ENCODE results near the gene METTL5. TPM values are rescaled to one million over a fixed set of nuclear protein-coding genes. Genes with fewer than 3 reads are reported as not detected.
"Not testable (repeated sequence)": the region's sequence is repeated elsewhere in the genome, so short reads cannot be mapped to it uniquely, and the experiment has no call there.

The METTL5 gene
- total RNA-seq: 100 to 1,000 TPM; 129 to 165 TPM

DNA sequence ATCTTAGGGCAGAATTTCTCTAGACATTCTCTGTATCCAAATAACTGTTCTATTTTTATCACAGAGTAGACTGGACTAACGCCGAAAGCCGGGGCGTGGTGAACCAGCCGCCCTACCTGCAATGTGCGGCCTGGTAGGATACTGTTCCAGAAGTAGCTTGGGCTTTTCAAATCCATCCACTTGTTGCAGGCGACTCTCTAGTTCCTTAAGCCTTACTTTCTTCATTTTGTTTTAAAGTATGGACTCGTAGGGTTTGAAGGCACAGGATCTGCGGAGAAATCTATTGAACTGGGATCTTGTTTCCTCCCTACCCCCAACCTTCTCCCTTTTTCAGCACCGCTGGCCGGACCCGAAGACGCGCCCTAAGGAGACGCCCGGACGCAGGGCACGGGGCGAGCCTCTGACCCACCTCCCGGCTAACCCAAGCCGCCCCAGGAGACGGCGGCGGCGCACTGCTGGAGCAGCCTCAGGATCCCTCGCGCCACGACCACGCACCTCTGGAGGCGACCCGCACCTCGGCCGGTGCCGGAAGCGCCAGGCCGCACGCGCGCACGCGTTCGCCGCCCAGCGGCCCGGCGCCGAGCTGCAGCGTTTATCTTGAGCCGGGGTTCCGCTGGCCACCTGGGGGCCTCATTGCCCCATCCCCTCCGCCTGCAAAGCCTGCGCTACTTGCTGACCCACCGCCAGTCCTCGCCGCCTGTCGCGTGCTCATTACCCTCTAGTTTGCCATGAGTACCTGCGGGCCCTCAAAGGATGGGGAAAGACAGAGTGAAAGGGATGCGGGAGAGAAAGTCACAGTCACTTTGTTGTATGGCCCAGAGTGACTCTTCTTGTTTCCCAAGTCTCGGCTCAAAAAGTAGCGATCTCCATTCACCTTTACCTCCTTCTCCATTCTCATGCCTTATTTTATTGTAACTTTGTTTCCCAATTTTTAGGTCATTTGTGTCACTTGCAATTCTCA, at the start of gene METTL5:
Gene METTL5, minus strand, starts transcription at position 533 of the 961 bp plus-strand sequence. Its CDS starts 308 bp downstream, at position 225.
- DNase-seq: peak; percentile 89
- no peaks in the 10 kb centered on the region for H3K9me3 Mint-ChIP-seq (ENCODE audit: low read depth)
- H3K36me3 Mint-ChIP-seq (ENCODE audit: low read depth): peaks cover 29% of the 10 kb centered on the region
- ChIA-PET POLR2A (interaction anchor here (0.7 to 1.4 kb wide), 2 partner anchors 13 to 251 kb away, joined by 3 read pairs; partner anchors contain the start of gene FASTKD1), CTCF (interaction anchor here (0.6 to 1.8 kb wide), 16 partner anchors 9 to 1270 kb away, joined by 3 to 11 read pairs (median 3); partner anchors contain the start of gene SSB)
- H3K4me1 Mint-ChIP-seq: peaks cover 55% of the 10 kb centered on the region
- H3K27ac Mint-ChIP-seq: peak within 1 kb of the TSS; percentile 89
- peak; percentile 72 for ATAC-seq
- intact Hi-C loops (cut with DNase I, micrococcal nuclease): loop anchor here (1.0 to 10.0 kb wide), 10 partner anchors 52 to 1580 kb away; partner anchors contain the start of genes CFAP210 (in 1 of the 2), ERICH2 (in 1 of the 2), FASTKD1 (in 1 of the 2) and GORASP2 (in 1 of the 2)
- peak within 1 kb of the TSS; percentile 83 for H3K4me3 Mint-ChIP-seq
- no peaks in the 10 kb centered on the region for H3K27me3 Mint-ChIP-seq

DNA sequence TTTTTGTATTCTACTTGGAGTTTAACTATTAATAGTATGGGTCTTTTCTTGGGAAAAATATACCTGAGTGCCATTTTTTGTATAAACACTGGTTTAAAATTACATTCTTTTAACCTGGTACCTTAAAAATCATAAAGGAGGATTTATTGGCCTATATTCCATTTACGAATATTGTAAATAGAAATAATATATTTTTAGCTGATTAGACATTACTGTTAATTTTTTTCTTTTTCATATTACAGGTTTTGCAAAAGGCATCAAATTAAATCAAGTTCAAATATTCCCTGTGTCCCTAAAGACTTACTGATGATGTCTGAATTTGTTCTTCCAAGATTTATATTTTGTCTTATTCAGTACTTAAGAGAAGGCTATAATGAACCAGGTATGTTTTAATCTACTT, 47.3 kb upstream of the METTL5 start:
- H3K4me3 Mint-ChIP-seq: no peak overlapping the region
- DNase-seq: no peak
- intact Hi-C loops (cut with DNase I, micrococcal nuclease): no loop called here
- peaks cover 6% of the 10 kb centered on the region for H3K36me3 Mint-ChIP-seq (ENCODE audit: low read depth)
- no peak for ATAC-seq
- no peaks in the 10 kb centered on the region for H3K9me3 Mint-ChIP-seq (ENCODE audit: low read depth)
- POLR2A ChIA-PET: interaction anchor here (0.7 kb wide), 1 partner anchor 19 kb away, joined by 3 read pairs; no protein-coding TSS in a partner anchor
- no peak overlapping the region for H3K27ac Mint-ChIP-seq
- H3K27me3 Mint-ChIP-seq: no peaks in the 10 kb centered on the region
- CTCF ChIA-PET: interaction anchor here (1.6 kb wide), 1 partner anchor 19 kb away, joined by 5 read pairs; no protein-coding TSS in a partner anchor
- peaks cover 11% of the 10 kb centered on the region for H3K4me1 Mint-ChIP-seq

DNA sequence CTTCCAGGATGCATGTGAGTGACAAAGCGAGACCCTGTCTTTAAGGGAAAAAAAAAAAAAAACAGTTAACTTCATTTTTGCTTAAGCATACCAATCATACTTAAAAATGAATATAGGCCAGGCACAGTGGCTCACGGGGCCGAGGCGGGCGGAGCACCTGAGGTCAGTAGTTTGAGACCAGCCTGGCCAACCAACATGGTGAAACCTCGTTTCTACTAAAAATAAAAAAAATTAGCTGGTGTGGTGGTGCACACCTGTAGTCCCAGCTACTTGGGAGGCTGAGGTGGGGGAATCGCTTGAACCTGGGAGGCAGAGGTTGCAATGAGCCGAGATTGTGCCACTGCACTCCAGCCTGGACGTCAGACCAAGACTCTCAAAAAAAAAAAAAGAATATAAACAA, 46.7 kb upstream of the METTL5 start:
- H3K27ac Mint-ChIP-seq; POLR2A ChIA-PET; H3K9me3 Mint-ChIP-seq (ENCODE audit: low read depth); DNase-seq; H3K36me3 Mint-ChIP-seq (ENCODE audit: low read depth); intact Hi-C loops (cut with DNase I, micrococcal nuclease); H3K27me3 Mint-ChIP-seq; ATAC-seq; H3K4me3 Mint-ChIP-seq: not testable (repeated sequence)
- peaks cover 13% of the 10 kb centered on the region for H3K4me1 Mint-ChIP-seq
- CTCF ChIA-PET: interaction anchor here (0.7 to 1.6 kb wide), 2 partner anchors 18 to 293 kb away, joined by 5 read pairs; no protein-coding TSS in a partner anchor

DNA sequence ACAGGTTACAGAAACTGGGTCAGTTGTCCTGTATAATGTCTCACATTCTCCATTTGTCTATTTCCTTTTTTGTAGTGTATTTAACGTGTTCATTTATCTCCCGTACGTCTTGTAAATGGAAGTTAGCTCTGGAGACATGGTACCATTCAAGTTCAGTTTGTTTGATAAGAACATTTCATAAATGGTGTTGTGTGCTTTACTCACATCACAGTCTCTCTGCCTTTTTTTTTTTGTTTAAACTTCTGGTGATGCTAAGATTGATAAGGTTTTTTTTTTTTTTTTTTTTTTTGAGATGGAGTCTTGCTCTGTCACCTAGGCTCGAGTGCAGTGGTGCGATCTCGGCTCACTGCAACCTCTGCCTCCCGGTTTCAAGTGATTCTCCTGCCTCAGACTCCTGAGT, 44.2 kb upstream of the METTL5 start:
- Mint-ChIP-seq H3K36me3 (ENCODE audit: low read depth) (no peaks in the 10 kb centered on the region), H3K27me3 (no peaks in the 10 kb centered on the region), H3K4me1 (peaks cover 20% of the 10 kb centered on the region), H3K9me3 (ENCODE audit: low read depth) (no peaks in the 10 kb centered on the region), H3K27ac (no peak overlapping the region), H3K4me3 (no peak overlapping the region)
- DNase-seq (no peak), ATAC-seq (no peak)
- intact Hi-C loops (cut with DNase I, micrococcal nuclease): no loop called here
- CTCF ChIA-PET: interaction anchor here (0.8 kb wide), 1 partner anchor 23 kb away, joined by 3 read pairs; no protein-coding TSS in a partner anchor
- POLR2A ChIA-PET: no interaction called here

DNA sequence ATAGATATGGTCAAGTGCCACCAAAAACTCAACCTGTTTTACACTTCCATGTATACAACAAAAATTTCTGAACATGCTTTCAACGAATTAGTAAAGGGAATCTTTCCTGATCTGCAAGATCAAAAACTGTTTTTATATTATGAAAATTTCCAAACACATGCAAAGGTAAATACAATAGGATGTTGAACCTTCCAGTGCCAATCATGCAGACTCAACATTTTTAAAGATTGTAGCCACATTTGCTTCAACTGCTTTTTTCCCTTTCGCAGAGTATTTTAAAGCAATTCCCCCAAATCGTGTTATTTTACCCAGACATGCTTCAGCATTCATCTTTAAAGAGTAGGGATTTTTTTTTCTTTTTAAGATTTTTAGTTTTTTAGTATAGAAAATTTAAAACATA, 42.9 kb upstream of the METTL5 start:
- CTCF ChIA-PET: no interaction called here

DNA sequence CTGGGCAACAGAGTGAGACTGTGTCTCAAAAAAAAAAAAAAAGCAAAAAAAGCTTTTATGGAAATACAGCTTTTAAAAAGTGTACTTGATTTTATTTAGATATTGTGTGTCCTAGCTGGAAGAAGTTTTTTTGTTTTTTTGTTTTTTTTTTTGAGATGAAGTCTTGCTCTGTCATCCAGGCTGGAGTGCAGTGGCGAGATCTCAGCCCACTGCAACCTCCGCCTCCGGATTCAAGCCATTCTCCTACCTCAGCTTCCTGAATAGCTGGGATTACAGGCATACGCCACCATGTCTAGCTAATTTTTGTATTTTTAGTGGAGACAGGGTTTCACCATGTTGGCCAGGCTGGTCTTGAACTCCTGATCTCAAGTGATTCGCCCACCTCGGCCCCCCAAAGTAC, 41.5 kb upstream of the METTL5 start:
- H3K27me3 Mint-ChIP-seq; DNase-seq; H3K9me3 Mint-ChIP-seq (ENCODE audit: low read depth); intact Hi-C loops (cut with DNase I, micrococcal nuclease); POLR2A ChIA-PET; H3K4me3 Mint-ChIP-seq; H3K36me3 Mint-ChIP-seq (ENCODE audit: low read depth); ATAC-seq; H3K27ac Mint-ChIP-seq: not testable (repeated sequence)
- CTCF ChIA-PET: interaction anchor here (0.6 to 0.9 kb wide), 2 partner anchors 38 to 332 kb away, joined by 3 to 5 read pairs; no protein-coding TSS in a partner anchor
- peaks cover 26% of the 10 kb centered on the region for H3K4me1 Mint-ChIP-seq

More for the DNA sequence above, 42.9 kb upstream of the METTL5 start:
- intact Hi-C loops (cut with DNase I, micrococcal nuclease): no loop called here
- Mint-ChIP-seq H3K27ac (no peak overlapping the region), H3K27me3 (no peaks in the 10 kb centered on the region), H3K9me3 (ENCODE audit: low read depth) (no peaks in the 10 kb centered on the region), H3K4me3 (no peak overlapping the region), H3K36me3 (ENCODE audit: low read depth) (no peaks in the 10 kb centered on the region), H3K4me1 (peaks cover 23% of the 10 kb centered on the region)
- POLR2A ChIA-PET: no interaction called here
- ATAC-seq: no peak
- no peak for DNase-seq

DNA sequence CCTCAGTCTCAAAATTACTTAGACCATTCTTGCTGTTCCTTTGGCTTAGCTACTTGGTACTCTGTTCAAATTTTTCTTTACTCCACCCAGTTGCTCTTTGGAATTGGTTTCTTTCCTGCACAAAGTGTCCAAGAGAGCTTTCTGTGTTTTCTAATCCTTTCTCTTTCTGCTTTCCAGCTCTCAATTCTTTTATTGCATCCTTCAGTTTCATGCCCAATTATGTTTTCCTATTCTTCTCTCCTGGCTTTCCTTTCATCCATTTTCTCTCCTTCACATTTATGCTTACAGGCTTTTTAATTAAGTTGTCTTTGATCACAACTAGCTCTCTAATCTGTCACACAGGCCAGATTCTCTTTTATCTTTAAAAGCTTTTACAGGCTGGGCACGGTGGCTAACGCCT, 40.8 kb upstream of the METTL5 start:
- no peak for DNase-seq
- no peak overlapping the region for H3K27ac Mint-ChIP-seq

DNA sequence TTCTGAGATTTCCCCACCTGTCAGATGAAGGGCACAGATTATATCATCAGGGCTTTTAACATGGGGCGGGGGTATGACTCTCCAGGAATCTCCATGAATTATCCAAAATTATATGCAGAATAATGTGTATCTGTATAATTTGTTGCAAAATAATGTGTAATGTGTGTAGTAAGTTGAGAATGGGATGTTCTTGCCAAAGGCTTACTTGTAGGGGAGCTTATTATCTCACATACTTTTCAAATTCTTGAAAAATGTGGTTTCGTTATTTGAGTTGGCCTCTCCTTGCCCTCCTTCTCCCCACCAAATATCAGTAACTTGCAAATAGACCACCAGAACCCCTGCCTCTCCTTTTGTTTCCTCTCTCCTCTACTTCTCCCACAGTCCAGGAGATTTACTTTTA, 38.1 kb upstream of the METTL5 start:
- ChIA-PET POLR2A (no interaction called here), CTCF (interaction anchor here (0.6 to 1.0 kb wide), 4 partner anchors 11 to 37 kb away, joined by 3 read pairs; no protein-coding TSS in a partner anchor)
- H3K27ac Mint-ChIP-seq: no peak overlapping the region
- H3K4me1 Mint-ChIP-seq: peaks cover 21% of the 10 kb centered on the region
- H3K36me3 Mint-ChIP-seq (ENCODE audit: low read depth): peaks cover 2% of the 10 kb centered on the region
- no peak overlapping the region for H3K4me3 Mint-ChIP-seq
- H3K9me3 Mint-ChIP-seq (ENCODE audit: low read depth): no peaks in the 10 kb centered on the region
- intact Hi-C loops (cut with DNase I, micrococcal nuclease): no loop called here
- no peaks in the 10 kb centered on the region for H3K27me3 Mint-ChIP-seq
- ATAC-seq: no peak
- no peak for DNase-seq

More for the DNA sequence above, 40.8 kb upstream of the METTL5 start:
- Mint-ChIP-seq H3K36me3 (ENCODE audit: low read depth) (no peaks in the 10 kb centered on the region), H3K4me3 (no peak overlapping the region), H3K9me3 (ENCODE audit: low read depth) (no peaks in the 10 kb centered on the region), H3K27me3 (no peaks in the 10 kb centered on the region), H3K4me1 (peaks cover 25% of the 10 kb centered on the region)
- CTCF ChIA-PET: interaction anchor here (0.6 to 0.9 kb wide), 2 partner anchors 37 to 331 kb away, joined by 3 to 5 read pairs; no protein-coding TSS in a partner anchor
- intact Hi-C loops (cut with DNase I, micrococcal nuclease): no loop called here
- POLR2A ChIA-PET: no interaction called here
- ATAC-seq: no peak

DNA sequence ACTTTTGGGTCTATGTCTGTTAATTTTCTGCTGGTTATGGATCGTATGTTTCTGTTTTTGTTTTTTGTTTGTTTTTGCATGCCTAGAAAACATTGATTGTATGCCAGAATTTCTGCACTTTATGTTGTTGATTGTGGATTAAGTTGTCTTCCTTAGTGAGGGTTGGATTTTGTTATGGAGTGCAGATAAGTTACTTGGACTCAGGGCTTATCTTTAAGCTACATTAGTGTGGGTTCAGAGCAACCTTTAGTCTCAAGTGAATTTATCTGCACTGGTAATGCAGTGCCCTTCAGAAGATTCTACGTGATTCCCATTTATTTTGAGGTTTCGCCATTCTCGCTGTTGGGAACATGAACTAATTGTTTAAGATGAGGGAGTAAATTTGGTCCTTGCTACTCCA, 35.4 kb upstream of the METTL5 start:
- ATAC-seq: no peak
- CTCF ChIA-PET: interaction anchor here (1.4 kb wide), 1 partner anchor 14 kb away, joined by 4 read pairs; no protein-coding TSS in a partner anchor
- Mint-ChIP-seq H3K9me3 (ENCODE audit: low read depth) (no peaks in the 10 kb centered on the region), H3K4me3 (no peak overlapping the region), H3K27me3 (no peaks in the 10 kb centered on the region), H3K27ac (no peak overlapping the region), H3K4me1 (peaks cover 14% of the 10 kb centered on the region), H3K36me3 (ENCODE audit: low read depth) (peaks cover 6% of the 10 kb centered on the region)
- POLR2A ChIA-PET: no interaction called here
- no peak for DNase-seq
- intact Hi-C loops (cut with DNase I, micrococcal nuclease): no loop called here

DNA sequence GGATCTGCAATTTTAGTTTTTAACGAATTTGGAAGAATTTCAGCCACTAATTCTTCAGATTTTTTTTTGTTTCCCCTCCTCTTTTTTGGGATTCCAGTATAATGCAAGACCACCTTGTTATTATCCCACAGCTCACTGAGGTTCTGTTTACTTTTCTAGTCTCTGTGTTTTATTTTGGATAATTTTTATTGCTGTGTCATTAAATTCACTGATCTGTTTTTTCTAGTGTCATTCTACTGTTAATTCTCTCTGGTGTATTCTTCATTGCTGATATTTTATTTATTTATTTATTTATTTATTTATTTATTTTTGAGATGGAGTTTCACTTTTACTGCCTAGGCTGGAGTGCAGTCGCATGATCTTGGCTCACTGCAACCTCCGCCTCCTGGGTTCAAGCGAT, 34.7 kb upstream of the METTL5 start:
- POLR2A ChIA-PET: no interaction called here
- ATAC-seq (no peak), DNase-seq (no peak)
- H3K4me3 Mint-ChIP-seq: no peak overlapping the region
- intact Hi-C loops (cut with DNase I, micrococcal nuclease): no loop called here
- peaks cover 13% of the 10 kb centered on the region for H3K4me1 Mint-ChIP-seq
- no peaks in the 10 kb centered on the region for H3K27me3 Mint-ChIP-seq
- no peaks in the 10 kb centered on the region for H3K9me3 Mint-ChIP-seq (ENCODE audit: low read depth)
- H3K27ac Mint-ChIP-seq: no peak overlapping the region
- H3K36me3 Mint-ChIP-seq (ENCODE audit: low read depth): peaks cover 6% of the 10 kb centered on the region
- CTCF ChIA-PET: no interaction called here

DNA sequence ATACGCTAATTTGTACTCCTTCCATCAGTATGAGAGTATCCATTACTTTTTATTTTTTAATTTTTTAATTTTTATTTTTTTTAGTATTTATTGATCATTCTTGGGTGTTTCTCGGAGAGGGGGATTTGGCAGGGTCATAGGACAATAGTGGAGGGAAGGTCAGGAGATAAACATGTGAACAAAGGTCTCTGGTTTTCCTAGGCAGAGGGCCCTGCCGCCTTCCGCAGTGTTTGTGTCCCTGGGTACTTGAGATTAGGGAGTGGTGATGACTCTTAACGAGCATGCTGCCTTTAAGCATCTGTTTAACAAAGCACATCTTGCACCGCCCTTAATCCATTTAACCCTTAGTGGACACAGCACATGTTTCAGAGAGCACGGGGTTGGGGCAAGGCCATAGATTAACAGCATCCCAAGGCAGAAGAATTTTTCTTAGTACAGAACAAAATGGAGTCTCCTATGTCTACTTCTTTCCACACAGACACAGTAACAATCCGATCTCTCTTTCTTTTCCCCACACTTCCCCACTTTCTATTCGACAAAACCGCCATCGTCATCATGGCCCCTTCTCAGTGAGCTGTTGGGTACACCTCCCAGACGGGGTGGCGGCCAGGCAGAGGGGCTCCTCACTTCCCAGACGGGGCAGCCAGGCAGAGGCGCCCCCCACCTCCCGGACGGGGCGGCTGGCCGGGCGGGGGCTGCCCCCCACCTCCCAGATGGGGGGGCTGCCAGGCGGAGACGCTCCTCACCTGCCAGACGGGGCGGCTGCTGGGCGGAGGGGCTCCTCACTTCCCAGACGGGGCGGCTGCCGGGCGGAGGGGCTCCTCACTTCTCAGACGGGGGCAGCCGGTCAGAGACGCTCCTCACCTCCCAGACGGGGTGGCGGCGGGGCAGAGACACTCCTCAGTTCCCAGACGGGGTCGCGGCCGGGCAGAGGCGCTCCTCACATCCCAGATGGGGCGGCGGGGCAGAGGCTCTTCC, 30.9 kb upstream of the METTL5 start:
- ATAC-seq; CTCF ChIA-PET; POLR2A ChIA-PET; H3K9me3 Mint-ChIP-seq (ENCODE audit: low read depth); DNase-seq; H3K27me3 Mint-ChIP-seq; intact Hi-C loops (cut with DNase I, micrococcal nuclease); H3K36me3 Mint-ChIP-seq (ENCODE audit: low read depth); H3K27ac Mint-ChIP-seq; H3K4me3 Mint-ChIP-seq: not testable (repeated sequence)
- peaks cover 14% of the 10 kb centered on the region for H3K4me1 Mint-ChIP-seq
